HAP-1 (cell line): ENCODE measurements around the gene TIPARP.
A peak's percentile ranks its signal among the peaks of the same experiment; 100 is the strongest.

Experiments used
- DNase-seq, 2 experiments: peaks; one replicate each; pipeline ENCODE4 v3.0.0-alpha.2; 2016 to 2020; ENCODE audit warnings: low spot score in 2 of 2
- H3K27me3 ChIP-seq: fragments of 250-450 bp; sonication (Bioruptor Pico); 2 replicates; pipeline ENCODE4 v1.5.1; 2020; ENCODE audit warnings: low read depth, mild to moderate bottlenecking, moderate library complexity
- H3K36me3 ChIP-seq: fragments of 250-450 bp; sonication (Bioruptor Pico); replicated peaks from 2 replicates; pipeline ENCODE4 v1.5.1; 2020; ENCODE audit warnings: mild to moderate bottlenecking
- H3K4me1 ChIP-seq: fragments of 250-450 bp; sonication (Bioruptor Pico); 2 replicates; pipeline ENCODE4 v1.5.1; 2020; ENCODE audit warnings: mild to moderate bottlenecking
- H3K4me3 ChIP-seq: fragments of 250-450 bp; sonication (Bioruptor Pico); 2 replicates; pipeline ENCODE4 v1.5.1; 2020; ENCODE audit warnings: mild to moderate bottlenecking, moderate library complexity
- H3K9me3 ChIP-seq: fragments of 250-450 bp; sonication (Bioruptor Pico); 2 replicates; pipeline ENCODE4 v1.5.1; 2020; ENCODE audit warnings: mild to moderate bottlenecking, moderate library complexity
- in situ Hi-C: fragments of 300-500 bp; cut with MboI; formaldehyde crosslinking; loops from 3 replicates; pipeline ENCODE4 v1.14.3; 2020; ENCODE audit warnings: low sequenced_read_pairs, inconsistent platforms, mixed read lengths

Gene TIPARP

GRCh38 chr3:156674046-156674910 lies at the start of gene TIPARP:
Gene TIPARP, plus strand, starts transcription at chr3:156674590. Its CDS starts 3,108 bp downstream, at chr3:156677698.
- H3K4me1 ChIP-seq = peaks cover 23% of the 10 kb centered on the region
- in situ Hi-C loops = no loop called here

GRCh38 chr3:156626104-156626503 lies 48.3 kb upstream of the TIPARP start:
- Histone ChIP-seq H3K36me3 (no peaks in the 10 kb centered on the region), H3K4me3 (no peak overlapping the region), H3K9me3 (no peaks in the 10 kb centered on the region), H3K4me1 (no peaks in the 10 kb centered on the region; the same call in none of the 2 replicates), H3K27me3 (no peaks in the 10 kb centered on the region)
- in situ Hi-C loops = no loop called here
- DNase-seq = no peak

More at GRCh38 chr3:156674046-156674910, at the start of gene TIPARP:
- peak; percentile 91 to 99 for DNase-seq
- H3K4me3 ChIP-seq = peak within 1 kb of the TSS; percentile 76
- H3K27me3 ChIP-seq = no peaks in the 10 kb centered on the region
- peaks cover 5% of the 10 kb centered on the region for H3K36me3 ChIP-seq
- H3K9me3 ChIP-seq = no peaks in the 10 kb centered on the region

- in situ Hi-C loops = no loop called here
- Histone ChIP-seq H3K4me1 (no peaks in the 10 kb centered on the region; the same call in none of the 2 replicates), H3K4me3 (no peak overlapping the region), H3K27me3 (no peaks in the 10 kb centered on the region), H3K36me3 (no peaks in the 10 kb centered on the region), H3K9me3 (no peaks in the 10 kb centered on the region)
- DNase-seq = no peak
These were observed 46.3 kb upstream of the TIPARP start for GRCh38 chr3:156627946-156628569.

- in situ Hi-C loops = no loop called here
- DNase-seq = no peak
- no peaks in the 10 kb centered on the region for H3K9me3 ChIP-seq
- H3K4me3 ChIP-seq = no peak overlapping the region
- H3K36me3 ChIP-seq = no peaks in the 10 kb centered on the region
- H3K27me3 ChIP-seq = no peaks in the 10 kb centered on the region
- H3K4me1 ChIP-seq = no peaks in the 10 kb centered on the region; the same call in none of the 2 replicates
These were observed 45.4 kb upstream of the TIPARP start for GRCh38 chr3:156628836-156629618.

GRCh38 chr3:156630081-156630772 lies 44.2 kb upstream of the TIPARP start:
- DNase-seq = no peak
- Histone ChIP-seq H3K27me3 (no peaks in the 10 kb centered on the region), H3K36me3 (no peaks in the 10 kb centered on the region), H3K4me3 (no peak overlapping the region), H3K9me3 (no peaks in the 10 kb centered on the region), H3K4me1 (no peaks in the 10 kb centered on the region; the same call in none of the 2 replicates)
- in situ Hi-C loops = no loop called here

- Histone ChIP-seq H3K27me3 (no peaks in the 10 kb centered on the region), H3K4me1 (no peaks in the 10 kb centered on the region; the same call in none of the 2 replicates), H3K4me3 (no peak overlapping the region), H3K36me3 (no peaks in the 10 kb centered on the region), H3K9me3 (no peaks in the 10 kb centered on the region)
- in situ Hi-C loops = no loop called here
- DNase-seq = no peak
These were observed 43.7 kb upstream of the TIPARP start for GRCh38 chr3:156630773-156631093.

- no peaks in the 10 kb centered on the region for H3K27me3 ChIP-seq
- no peaks in the 10 kb centered on the region for H3K36me3 ChIP-seq
These were observed 43.1 kb upstream of the TIPARP start for GRCh38 chr3:156631323-156631722.

GRCh38 chr3:156632601-156633000 lies 41.8 kb upstream of the TIPARP start:
- Histone ChIP-seq H3K27me3 (no peaks in the 10 kb centered on the region), H3K4me1 (no peaks in the 10 kb centered on the region; the same call in none of the 2 replicates), H3K4me3 (no peak overlapping the region), H3K36me3 (no peaks in the 10 kb centered on the region), H3K9me3 (no peaks in the 10 kb centered on the region)
- no peak for DNase-seq
- in situ Hi-C loops = no loop called here

More at GRCh38 chr3:156631323-156631722, 43.1 kb upstream of the TIPARP start:
- Histone ChIP-seq H3K9me3 (no peaks in the 10 kb centered on the region), H3K4me1 (no peaks in the 10 kb centered on the region; the same call in none of the 2 replicates), H3K4me3 (no peak overlapping the region)
- no peak for DNase-seq
- in situ Hi-C loops = no loop called here

GRCh38 chr3:156633335-156633734 lies 41.1 kb upstream of the TIPARP start:
- no peaks in the 10 kb centered on the region for H3K36me3 ChIP-seq
- no peaks in the 10 kb centered on the region; the same call in 1 of the 2 replicates for H3K4me1 ChIP-seq
- H3K4me3 ChIP-seq = no peak overlapping the region
- no peaks in the 10 kb centered on the region for H3K9me3 ChIP-seq
- in situ Hi-C loops = no loop called here
- H3K27me3 ChIP-seq = no peaks in the 10 kb centered on the region
- DNase-seq = no peak

GRCh38 chr3:156635034-156635433 lies 39.4 kb upstream of the TIPARP start:
- no peaks in the 10 kb centered on the region for H3K9me3 ChIP-seq
- H3K27me3 ChIP-seq = no peaks in the 10 kb centered on the region
- H3K4me3 ChIP-seq = no peak overlapping the region
- no peak for DNase-seq
- H3K36me3 ChIP-seq = no peaks in the 10 kb centered on the region
- no peaks in the 10 kb centered on the region for H3K4me1 ChIP-seq
- in situ Hi-C loops = no loop called here

GRCh38 chr3:156635973-156636372 lies 38.4 kb upstream of the TIPARP start:
- Histone ChIP-seq H3K4me1 (no peaks in the 10 kb centered on the region), H3K4me3 (no peak overlapping the region), H3K9me3 (no peaks in the 10 kb centered on the region), H3K27me3 (no peaks in the 10 kb centered on the region), H3K36me3 (no peaks in the 10 kb centered on the region)
- DNase-seq = no peak
- in situ Hi-C loops = no loop called here

GRCh38 chr3:156637480-156638022 lies 36.8 kb upstream of the TIPARP start:
- H3K36me3 ChIP-seq = no peaks in the 10 kb centered on the region
- DNase-seq = no peak
- no peaks in the 10 kb centered on the region for H3K9me3 ChIP-seq
- no peaks in the 10 kb centered on the region for H3K4me1 ChIP-seq
- no peak overlapping the region for H3K4me3 ChIP-seq
- in situ Hi-C loops = no loop called here
- H3K27me3 ChIP-seq = no peaks in the 10 kb centered on the region

- Histone ChIP-seq H3K4me1 (no peaks in the 10 kb centered on the region), H3K36me3 (no peaks in the 10 kb centered on the region), H3K27me3 (no peaks in the 10 kb centered on the region), H3K9me3 (no peaks in the 10 kb centered on the region), H3K4me3 (no peak overlapping the region)
- in situ Hi-C loops = no loop called here
- DNase-seq = no peak
These were observed 36.1 kb upstream of the TIPARP start for GRCh38 chr3:156638271-156638670.
